ENCODE results near the gene TBC1D32.

- TF ChIP-seq CTCF (conservative IDR thresholded peaks at IDR 0.05; ENCODE audit: low read length) (no peak), EZH2phosphoT487 (IDR thresholded peaks at IDR 0.05; ENCODE audit: borderline replicate concordance) (no peak)
Observed at GRCh38 chr6:121216928-121217327, 117.4 kb downstream of the TBC1D32 start.

All from Loucy (cell line).